ENCODE results near the gene QARS1.

Gene QARS1

GRCh38 chr3:49104427-49105291 lies at the start of gene QARS1:
Gene QARS1 (minus strand): TSS chr3:49104757. CDS start chr3:49104733, 24 bp downstream.
- peak; percentile 95 for DNase-seq (ENCODE audit: low spot score)

GRCh38 chr3:49153349-49153912 lies 48.9 kb upstream of the QARS1 start:
- DNase-seq (ENCODE audit: low spot score): no peak

- DNase-seq (ENCODE audit: low spot score): no peak
These were observed 47.1 kb upstream of the QARS1 start for GRCh38 chr3:49151610-49152009.

- no peak for DNase-seq (ENCODE audit: low spot score)
These were observed 43.6 kb upstream of the QARS1 start for GRCh38 chr3:49148159-49148558.

DNA sequence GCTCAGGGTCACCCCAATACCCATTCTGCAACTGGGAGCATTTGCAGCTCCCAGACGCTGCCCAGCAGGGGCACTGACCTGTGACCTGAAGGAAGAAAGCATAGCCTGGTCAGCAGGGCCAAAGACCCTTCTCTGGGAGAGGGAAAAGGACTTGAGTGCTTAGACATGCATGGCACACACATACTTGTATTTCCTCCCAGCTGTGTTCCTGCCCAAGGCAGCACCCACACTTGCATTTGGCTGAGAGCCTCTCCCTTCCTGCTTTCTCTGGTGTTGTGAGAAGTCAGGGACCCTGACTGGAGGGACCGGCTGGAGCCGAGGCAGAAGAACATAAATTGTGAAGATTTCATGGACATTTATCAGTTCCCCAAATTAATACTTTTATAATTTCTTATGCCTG lies 35.5 kb upstream of the QARS1 start:
- no peak for DNase-seq (ENCODE audit: low spot score)

- no peak for DNase-seq (ENCODE audit: low spot score)
These were observed 30.9 kb upstream of the QARS1 start for GRCh38 chr3:49135499-49135898.

DNA sequence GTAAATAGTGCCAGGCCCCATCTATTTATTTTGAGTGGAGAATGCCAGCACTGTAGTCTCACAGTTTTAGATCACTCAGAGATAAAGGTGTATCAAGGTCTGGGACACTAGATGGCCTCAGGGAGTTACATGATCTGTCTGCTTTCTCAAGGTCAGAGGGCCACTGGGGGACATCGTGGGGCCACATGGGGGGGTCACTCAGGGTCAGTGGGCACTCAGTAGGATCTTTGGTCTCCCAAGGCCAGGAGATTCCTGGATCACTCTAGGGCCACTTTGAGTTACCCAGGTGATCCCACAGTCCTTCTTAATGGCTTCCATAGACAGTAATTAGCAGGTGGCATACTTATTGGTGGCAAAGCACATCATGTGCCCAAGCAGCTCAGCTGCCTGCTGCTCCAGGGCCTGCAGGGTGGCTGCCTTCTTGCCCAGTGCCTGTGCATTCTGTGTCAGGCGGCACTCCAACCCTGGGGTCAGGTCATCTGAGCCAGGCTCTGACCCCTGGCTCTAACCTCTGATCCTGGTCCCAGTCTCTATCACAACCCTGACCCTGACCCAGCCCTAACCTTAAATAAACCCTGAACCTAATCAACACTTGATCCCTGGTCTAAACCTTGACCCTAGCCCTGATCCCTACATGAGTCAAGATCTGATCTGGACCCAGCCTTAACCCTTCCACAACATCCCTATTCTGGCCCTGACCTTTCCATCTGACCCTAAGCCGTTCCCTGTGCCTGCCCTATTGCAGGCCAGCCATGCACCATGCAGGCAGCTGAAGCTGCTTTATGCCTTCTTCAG lies 30.1 kb upstream of the QARS1 start:
- no peak for DNase-seq (ENCODE audit: low spot score)

- peak; percentile 59 for DNase-seq (ENCODE audit: low spot score)
These were observed 28.8 kb upstream of the QARS1 start for GRCh38 chr3:49133226-49133951.

DNA sequence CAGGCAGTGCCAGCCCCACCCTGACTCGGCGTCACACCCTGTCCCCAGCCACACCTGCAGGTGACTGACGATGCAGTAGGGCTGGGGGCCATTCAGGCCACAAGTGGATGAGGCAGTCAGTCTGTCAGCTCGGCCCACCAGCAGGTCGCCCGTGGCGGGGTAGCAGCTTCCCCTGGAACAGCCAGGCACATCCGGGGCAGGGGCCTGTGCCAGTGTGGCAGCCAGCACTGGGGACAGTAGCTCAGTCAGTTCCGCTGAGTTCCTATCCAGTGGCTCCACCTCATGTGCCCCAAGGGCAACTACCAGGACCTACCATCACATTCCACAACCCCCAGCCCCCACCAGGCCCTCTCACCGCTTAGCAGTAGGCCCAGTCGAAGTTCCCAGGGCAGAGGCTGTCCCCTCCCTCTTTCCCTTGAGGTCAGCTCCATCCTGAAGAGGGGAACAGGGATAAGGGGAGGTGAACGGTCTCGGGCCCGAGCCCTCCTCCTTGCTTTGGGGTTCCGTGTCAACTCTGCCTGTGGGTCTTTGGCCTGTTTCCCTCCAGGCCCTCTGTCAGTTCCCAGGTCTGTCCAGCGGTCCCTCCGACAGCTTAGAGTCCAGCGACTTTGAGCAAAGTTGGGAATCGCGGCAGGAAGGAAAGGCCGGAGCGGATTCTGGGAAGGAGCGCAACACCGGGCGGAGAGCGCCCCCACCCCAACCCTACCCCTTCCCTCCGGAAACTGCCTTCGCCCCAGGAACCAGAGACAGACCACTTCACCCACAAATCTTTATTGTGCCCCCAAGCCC lies 28.1 kb upstream of the QARS1 start, which contains the start of gene LAMB2:
Gene LAMB2, minus strand, starts transcription at position 614 of the 789 bp plus-strand sequence. Its CDS starts 183 bp downstream, at position 431.
- DNase-seq (ENCODE audit: low spot score): peak; percentile 32

DNA sequence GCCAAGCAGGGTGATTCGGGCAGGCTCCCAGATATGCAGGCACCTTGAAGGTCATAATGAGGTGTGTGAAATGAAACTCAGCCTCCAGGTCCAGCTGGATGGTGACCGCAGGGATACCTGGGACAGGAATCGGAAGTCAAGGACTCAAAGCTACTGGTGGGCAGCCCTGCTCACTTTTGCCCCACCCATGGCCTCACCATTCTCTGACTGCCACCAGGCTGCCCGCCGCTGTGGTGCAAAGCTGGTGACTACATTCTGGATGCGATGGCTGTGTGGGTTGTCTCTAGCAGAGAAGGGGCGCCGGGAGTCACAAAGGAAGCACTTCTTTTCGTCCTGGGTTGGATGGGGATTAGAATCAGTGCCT lies 27.5 kb upstream of the QARS1 start:
- no peak for DNase-seq (ENCODE audit: low spot score)

- no peak for DNase-seq (ENCODE audit: low spot score)
These were observed 27.0 kb upstream of the QARS1 start for GRCh38 chr3:49131576-49131975.

DNA sequence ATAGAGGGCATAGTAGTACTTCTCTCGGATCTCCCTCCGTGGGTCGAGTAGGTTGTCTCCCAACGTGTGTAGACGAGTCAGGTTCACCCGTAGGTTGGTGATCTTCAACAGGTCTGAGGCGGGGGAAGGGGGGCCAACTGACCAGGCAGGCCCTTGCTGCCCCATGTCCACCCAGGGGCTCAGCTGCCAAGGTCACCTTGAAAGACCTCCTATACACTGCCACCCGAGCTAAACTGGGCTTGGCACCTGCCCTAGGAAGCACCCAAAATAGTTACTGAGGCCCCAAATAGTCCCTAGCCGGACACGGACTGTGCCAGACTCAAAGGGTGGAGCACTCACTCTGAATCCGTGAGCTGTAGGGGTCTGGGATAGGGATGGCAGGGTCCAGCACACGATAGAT lies 26.5 kb upstream of the QARS1 start:
- no peak for DNase-seq (ENCODE audit: low spot score)

- no peak for DNase-seq (ENCODE audit: low spot score)
These were observed 20.6 kb upstream of the QARS1 start for GRCh38 chr3:49124991-49125670.

- no peak for DNase-seq (ENCODE audit: low spot score)
These were observed 19.6 kb upstream of the QARS1 start for GRCh38 chr3:49124203-49124602.

DNA sequence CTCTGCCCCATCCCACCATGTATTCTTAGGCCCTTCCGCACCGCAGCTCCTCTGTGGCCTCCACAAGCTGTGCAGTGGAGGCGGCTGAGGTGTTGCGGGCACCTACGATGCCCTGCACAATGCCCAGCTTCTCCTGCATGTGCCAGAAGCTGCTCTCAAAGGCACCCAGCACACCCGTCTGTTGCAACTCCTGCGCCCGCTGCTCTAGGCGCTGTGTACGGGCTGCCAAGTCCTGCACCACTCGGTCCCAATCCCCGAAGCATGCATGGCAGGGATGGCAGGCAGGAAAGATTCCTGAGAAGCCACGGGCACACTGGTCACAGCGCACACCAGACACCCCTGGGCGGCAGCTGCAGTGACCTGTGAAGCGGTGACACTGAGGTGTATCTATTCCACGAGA lies 19.1 kb upstream of the QARS1 start:
- DNase-seq (ENCODE audit: low spot score): no peak

- DNase-seq (ENCODE audit: low spot score): no peak
These were observed 18.5 kb upstream of the QARS1 start for GRCh38 chr3:49122886-49123545.

GRCh38 chr3:49122451-49122850 lies 17.9 kb upstream of the QARS1 start:
- DNase-seq (ENCODE audit: low spot score): no peak

GRCh38 chr3:49122022-49122421 lies 17.5 kb upstream of the QARS1 start:
- DNase-seq (ENCODE audit: low spot score): no peak

- no peak for DNase-seq (ENCODE audit: low spot score)
These were observed 16.7 kb upstream of the QARS1 start for GRCh38 chr3:49121132-49121736.
